Stimulated activated CD8-positive, alpha-beta memory T cell treated with anti-CD3 and anti-CD28 coated beads, Interleukin-4, amount 100 ng/mL, for 24 hours (primary cell): ENCODE results near the gene KCTD1.

ENCODE experiments used
- DNase-seq: peaks from one replicate; pipeline ENCODE4 v3.0.0-alpha.2; 2020; ENCODE audit warnings: low read depth

Gene KCTD1

DNA sequence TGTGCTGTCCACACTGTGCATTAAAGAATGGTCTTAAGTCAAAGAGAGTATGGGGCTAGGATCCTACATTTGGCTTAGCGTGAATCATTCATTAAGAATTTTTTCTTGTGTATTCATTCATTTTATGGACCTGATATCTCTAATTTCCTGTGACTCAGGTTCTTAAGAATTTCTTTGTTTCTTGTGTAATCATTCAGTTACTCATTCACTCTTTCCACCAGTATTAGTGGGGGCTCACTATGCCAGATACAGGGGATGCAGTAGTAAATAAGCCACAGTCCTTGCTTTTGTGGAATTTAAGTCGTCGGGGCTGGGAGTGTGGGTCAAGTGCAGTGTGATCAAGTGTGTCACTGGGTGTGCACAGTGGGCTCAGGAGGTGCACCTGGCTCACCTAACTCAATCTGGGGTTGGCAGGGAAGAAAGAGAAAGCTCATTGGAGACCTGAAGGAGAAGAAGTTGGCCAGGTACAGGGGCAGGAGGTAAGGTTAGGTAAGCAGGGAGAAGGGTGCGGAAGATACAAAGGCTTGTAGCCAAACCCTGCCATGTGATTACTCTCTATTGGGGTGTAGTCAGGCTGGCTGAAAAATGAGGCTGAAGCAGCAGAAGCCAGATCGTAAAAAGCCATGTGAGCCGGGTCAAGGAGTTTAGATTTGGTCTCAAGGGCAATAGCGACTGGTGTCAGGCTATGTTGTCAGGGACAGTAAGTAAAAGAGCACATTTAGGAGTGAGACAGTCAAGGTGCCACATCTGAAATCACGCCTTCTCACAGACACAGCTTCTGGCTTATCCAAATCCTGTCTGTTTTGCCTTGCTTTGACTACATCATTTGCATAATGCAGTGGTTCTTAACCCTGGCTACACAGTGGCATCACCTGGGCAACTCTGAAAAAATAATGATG, 67.2 kb downstream of the KCTD1 start:
- DNase-seq, result no peak

DNA sequence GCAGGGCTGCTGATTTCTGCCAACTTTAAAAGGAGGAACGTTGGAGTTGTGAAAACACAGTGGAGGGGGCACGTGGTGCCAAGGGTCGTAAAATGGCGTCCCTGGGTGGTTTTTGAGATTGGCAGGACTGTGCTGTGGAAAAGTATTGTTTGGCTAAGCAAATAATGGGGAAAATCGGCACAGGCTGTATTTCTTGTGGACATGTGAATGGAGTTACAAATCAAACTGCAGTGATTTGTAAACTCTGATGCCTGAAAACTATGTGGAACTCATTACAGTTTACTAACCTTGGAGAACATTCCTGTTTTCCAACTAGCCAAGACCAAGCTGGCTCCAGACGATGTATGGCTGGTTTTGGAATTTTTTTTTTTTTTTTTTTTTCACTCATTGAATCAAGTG, 68.7 kb downstream of the KCTD1 start:
- DNase-seq, result no peak

DNA sequence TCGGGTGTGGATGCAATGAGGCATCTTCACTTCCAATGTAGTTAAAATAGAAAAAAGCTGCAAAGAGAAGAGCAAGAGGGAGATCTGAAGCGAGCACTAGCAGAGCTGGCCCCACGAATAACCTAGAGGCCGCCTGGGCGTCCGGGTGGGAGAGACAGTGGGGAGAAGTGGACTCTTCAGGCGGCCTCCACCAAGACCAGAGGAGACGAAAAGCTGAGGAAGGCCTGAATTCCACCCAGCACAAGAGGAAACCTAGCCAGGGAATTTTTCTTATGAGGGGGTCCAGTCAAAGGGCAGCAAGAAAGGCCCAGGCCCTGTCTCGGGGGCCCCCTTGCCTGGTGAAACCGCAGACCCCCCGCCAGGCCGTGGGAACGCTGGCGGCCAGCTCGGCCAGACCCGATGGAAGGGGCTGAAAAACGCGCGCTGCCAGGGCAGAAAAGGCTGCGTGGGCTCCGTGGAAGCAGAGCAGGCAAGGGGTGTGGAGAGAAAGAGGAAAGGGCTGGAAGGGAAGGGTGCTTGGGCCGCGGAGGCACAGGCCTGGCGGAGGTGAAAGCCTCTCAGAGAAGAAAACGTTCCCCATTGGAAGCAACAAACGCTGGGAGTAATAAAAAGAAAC, 69.2 kb downstream of the KCTD1 start:
- DNase-seq, result no peak

DNA sequence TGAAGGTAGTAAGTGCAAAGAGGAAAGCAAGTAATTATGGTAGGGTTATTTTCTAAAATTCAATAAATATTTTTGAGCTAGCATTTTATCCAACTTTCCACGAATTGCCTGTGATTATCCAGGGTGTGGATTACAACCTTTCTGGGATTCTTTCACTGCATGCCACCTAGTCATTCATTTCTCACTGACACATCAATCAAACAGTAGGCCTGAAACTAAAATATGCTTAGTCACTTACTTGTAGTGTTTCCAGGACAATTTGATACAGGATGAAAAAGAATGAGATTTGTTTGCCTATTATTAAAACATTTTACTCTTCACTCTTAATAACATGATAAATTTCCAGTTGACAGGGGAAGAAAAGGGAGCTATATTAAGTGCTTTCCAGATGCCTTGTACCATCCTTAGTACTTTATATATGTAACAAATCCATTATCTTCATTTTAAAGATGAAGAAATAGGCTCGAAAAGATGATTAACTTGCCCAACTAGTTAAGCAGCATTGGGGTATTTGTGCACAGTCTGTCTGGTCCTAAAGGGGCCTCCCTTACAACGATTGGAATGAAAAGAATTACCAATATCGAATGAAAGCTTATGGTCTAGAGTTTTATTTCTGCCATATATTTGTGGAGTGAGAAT, 70.4 kb downstream of the KCTD1 start:
- no peak for DNase-seq

DNA sequence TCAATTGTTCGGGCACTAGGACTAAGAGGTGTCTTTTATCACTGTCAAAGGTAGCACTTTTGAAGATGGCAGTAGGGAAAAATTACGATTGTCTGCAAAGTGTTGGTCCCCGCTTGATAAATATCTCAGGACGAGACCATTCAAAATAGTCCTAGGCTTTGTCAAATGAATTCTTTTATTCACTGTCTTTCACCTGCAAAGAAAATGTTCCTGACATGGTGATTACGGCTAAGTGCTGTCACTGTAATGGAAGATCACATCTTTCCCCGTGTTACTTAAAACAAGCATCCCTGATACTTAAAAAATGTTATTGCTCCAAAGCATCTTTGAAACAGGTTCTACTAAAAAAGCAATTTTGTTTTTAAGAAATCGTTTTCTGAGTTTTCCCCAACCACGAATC, 71.7 kb downstream of the KCTD1 start:
- no peak for DNase-seq

DNA sequence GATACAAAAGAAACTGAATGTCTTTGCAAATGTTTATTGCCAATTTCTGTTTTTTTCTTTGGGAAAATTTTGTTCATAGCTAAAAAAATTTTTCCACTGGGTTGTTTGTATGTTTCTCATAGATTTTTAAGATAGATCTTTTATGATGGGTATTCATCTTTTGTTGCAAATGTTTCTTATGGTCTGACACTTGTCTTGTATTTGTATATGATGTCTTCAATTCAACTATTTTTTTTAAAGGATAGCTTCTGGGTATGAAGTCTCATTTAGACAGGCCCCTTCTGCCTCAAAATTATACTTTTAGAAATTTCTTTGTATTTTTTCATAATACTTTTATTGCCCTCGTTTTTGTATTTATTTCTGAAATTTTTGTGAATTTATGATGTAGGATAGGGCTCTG, 73.8 kb downstream of the KCTD1 start:
- DNase-seq, result no peak

DNA sequence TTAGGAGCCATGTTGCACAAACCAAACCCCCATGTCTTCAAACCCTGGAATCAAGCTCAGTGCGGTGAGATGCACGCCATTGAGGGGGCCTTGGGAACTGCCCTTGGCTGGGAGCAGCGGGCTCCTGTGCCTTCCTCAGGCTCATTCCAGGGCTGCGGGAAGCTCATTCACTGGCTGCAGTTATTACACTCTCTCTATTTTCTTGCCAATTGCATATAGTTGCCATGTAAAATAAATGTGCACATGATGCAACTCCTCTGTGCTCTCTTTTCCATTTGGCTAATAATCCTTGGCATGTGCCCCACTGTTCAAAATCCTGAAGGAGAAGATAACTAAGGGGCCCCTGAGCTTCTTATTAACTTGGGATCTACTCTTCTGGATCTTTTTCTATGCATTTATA, 74.7 kb downstream of the KCTD1 start:
- DNase-seq, result no peak

DNA sequence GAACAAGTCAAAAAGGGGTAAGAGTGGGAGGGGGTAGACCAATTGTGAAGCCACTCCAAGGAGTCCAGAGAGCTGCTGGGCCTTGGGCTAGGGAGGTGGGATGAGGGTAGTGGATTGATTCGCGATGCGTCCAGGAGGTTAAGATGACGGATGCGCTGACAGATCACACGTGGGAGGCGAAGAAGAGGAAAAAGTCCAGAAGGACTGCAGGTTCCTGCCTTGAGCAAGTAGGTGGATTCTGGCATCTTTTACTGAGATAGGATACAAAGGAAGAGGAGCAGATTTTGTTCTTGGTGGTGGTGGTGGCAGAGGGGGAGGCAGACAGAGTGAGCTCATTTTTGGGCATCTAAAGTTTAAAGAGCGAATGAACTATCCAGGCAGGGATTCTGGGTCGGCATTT, 76.5 kb downstream of the KCTD1 start:
- no peak for DNase-seq

DNA sequence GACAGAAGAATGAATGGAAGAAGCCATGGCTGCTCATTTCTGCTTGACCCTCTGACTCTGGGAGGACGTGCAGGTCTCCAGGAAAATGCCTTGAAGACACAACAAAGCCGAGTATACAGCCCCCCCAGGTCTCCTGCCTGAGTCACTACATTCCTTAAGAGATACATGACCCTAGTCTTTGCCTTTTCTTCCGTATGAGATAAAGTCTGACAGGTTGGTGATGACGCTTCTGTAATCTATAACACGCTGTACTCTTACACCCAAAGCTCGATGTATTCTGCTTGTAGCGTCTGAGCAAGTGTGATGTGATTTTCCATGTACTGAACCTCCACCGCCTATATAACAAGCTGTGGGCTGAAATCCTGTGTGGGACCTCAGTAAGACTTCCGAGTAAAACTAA, 77.3 kb downstream of the KCTD1 start:
- no peak for DNase-seq

DNA sequence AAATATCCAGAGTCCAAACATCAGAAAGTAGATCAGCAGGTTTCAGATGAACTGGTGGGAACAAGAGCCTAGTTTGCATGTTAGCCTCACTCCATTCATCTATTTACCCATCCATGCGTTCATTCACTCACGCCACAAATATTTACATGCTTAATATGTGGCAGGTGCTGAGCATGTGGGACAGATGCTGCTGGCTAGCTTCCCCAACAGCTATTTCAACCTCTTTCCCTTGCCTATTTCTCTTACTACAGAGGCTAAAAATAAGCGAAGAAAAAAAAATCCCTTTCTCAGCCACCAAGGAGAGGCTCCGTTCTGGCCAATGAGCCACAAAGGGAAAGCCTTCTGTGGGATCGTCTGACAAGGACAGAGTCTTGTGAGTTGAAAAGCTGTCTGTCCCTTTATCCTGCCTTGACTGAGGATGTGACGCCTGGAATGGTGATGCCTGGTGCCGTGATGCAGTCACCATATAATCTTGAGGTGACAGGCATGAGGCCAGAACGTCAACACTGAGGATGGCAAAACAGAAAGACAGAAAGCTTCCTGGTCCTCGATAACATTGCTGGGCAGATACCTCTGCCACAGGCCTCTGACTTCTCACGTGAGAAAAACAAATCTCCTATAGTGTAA, 78.2 kb downstream of the KCTD1 start:
- DNase-seq, result no peak

DNA sequence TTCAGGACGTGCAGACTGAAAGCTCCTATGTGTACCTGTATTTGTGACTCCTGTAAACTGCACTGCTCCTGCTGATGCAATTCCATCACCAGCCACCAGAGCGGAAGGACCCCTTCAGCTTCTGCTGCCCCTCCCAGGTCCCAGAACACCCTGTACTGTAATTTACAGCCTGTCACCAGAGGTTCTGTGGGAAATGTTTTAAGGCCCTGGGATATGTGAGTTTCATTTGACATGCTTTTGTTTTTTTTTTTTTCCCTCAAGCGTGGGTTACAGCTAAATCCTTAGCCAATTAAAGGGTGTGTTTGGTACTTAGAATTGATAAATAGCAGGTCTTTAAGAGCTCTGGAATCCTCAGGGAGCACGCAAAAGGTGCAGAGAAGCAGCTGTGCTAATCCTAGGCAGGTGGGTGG, 79.4 kb downstream of the KCTD1 start:
- no peak for DNase-seq

DNA sequence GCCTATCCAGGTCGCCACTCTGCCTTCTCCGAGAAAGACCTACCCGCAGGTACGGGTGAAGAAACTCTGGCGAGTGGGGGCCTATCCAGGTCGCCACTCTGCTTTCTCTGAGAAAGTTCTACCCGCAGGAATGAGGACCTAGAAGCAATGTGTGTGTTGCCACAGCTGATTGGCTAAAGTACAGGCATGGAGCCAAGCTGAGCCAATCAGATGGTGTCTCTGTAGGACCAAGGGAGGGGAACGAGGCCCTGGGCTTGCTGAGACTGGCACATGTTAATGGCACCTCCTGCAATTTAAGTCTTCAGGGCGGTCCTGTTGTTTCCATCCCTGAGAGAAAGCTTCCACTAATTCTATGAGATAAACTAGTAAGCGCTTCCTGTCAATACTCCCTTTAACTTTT, 82.3 kb downstream of the KCTD1 start:
- DNase-seq, result no peak

DNA sequence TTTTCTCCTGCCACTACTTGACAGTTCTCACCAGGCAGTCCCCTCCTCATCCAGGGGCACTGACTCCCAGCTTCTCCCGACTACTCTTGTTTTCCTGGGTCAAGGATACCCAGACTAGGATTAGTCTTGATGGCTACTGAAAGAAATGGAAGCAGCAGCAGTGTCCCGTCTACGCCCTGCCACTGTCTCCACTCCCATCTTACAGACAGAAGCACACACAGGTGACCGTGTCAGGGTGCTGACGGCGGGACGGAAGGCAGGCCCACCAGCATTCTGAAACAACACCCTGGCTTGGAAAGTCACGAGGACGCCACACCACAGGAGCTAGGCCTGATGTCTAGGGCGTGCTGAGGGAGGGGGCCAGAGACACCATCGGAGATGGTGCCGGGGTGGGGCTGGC, 82.9 kb downstream of the KCTD1 start:
- DNase-seq, result no peak

DNA sequence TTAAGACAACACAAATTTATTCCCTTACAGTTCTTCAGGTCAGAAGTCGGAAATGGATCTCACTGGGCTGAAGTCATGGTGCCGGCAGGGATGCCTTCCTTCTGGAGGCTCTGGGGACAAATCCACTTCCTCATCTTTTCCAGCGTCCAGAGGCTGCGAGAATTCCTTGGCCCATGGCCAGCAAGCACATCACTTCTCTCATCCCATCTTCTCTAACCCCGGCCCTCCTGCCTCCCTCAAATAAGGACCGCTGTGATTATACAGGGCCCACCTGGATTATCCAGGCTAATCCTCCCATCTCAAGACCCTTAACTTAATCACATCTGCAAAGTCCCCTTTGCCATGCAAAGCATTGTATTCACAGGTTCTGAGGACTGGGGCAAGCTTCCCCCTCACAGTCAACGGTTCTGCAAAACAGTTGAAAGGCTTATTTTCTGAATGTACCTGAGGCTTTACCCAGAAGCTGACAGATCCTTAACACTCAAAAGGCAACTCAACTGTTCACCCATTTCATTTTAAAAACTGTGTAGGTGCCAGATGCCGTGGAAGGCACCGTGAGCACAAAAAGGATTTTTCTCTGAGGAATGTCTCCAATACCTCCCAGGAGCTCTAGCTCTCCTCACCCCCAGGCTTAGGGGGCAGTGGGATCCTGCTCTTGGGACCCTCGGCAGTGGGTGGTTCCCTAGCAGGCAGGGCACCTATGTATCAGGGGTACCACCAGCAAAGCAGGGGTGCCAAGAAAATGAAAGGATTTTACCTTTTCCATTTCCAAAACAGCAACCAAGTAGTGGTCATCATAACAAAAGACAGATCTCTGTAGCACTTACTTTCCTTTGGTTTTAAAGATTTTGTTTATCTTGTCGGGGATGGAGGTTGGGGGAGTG, 84.0 kb downstream of the KCTD1 start:
- no peak for DNase-seq

DNA sequence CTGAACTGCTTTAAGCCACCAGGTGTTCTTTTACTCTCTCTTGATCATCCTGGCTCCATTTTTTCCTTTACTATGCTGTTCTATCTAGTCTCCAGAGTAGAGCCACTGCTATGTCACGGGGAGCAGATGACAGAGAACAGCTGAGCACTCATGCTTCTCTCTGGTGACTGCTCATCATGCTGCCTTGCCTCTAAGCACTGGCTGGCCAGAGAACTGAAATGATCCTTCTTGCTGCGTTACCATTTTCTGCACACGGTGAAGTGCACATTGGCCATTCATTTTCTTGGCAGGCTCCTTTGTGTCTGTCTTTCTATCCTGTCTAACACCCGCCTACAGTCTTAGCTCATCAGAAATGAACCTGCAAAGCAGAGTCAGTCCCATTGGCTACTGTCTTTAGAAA, 86.0 kb downstream of the KCTD1 start:
- no peak for DNase-seq

DNA sequence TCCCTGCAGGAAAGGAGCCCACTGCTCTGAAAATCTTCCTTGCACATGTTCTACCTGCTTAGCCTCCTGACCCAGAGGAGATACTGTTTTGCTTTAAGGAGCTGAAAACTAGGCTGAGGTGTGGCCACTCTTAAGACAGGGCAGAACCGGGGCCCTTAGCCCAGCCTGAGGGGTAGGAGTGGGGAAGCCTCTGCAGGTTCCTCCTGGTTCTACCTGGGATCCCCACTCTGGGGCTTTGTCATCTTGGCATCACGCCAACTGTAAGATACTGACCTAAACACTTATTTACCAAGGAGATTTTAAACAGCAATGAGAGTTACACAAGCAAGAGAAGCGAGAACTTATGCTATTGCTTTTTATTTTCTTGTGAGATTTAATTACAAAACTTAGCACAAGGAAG, 86.9 kb downstream of the KCTD1 start:
- DNase-seq, result no peak

DNA sequence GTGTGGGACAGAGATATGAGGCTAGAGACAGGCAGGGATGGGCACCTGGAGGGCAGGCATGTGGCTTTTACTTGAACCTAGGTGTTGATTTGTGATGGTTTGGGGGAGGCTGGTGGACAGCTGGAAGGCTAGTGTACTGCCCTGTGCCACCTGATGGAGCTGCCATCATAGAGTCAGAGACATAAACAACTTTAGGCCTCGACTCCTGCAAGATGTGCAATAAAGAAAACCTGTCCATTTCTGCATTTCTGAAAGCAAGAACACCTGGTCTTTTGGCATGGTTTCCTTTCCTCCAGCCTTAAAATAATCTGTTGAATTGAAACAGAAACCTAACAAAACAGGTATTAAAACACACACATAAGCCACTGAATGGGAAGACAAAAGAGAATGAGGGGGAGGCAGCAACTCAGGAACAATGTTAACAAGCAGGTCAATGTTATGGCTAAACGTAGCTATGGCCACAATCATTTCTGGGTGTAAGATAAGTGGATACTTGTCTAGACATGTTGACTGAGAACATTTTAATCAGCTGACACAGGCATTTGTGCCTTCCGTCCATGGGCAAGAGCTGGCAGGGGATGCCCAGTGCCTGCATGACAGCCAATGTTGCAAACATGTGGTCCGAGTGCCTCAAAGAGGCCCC, 87.8 kb downstream of the KCTD1 start:
- no peak for DNase-seq

DNA sequence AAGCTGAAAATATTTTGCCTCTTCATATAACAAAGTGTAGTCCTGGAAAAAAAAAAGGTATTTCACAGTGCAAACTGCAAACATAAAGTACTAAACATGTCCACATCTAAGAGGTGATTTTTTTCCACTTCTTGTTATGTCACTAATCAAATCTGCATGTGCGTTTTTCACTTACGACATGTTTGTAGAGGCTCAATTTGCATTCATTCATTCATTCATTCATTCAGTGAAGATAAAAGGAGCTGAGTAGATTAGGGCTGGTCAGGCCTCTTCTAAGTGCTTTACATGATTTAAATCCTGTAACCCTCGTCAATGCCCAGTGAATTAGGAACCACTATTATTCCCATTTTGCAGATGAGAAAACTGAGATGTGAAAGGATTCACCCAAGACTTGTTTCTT, 88.5 kb downstream of the KCTD1 start:
- no peak for DNase-seq

DNA sequence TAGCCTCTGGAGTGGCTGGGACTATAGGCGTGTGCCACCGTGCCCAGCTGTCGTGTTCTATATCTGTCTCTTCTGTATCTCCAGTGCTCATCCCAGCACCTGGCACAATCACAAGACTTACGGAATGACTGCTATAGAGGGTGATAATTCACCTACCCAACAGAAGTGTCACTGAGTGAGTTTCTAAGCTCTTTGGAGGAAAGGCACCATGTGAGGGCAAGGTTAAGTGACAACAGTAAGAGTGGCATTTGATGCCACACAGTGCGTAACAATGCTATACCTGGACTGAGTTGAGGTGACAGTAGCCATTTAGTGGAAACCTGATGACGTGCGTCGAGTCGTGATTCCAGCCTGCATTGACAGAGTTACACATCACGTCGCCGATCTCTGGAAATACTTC, 89.0 kb downstream of the KCTD1 start:
- no peak for DNase-seq

DNA sequence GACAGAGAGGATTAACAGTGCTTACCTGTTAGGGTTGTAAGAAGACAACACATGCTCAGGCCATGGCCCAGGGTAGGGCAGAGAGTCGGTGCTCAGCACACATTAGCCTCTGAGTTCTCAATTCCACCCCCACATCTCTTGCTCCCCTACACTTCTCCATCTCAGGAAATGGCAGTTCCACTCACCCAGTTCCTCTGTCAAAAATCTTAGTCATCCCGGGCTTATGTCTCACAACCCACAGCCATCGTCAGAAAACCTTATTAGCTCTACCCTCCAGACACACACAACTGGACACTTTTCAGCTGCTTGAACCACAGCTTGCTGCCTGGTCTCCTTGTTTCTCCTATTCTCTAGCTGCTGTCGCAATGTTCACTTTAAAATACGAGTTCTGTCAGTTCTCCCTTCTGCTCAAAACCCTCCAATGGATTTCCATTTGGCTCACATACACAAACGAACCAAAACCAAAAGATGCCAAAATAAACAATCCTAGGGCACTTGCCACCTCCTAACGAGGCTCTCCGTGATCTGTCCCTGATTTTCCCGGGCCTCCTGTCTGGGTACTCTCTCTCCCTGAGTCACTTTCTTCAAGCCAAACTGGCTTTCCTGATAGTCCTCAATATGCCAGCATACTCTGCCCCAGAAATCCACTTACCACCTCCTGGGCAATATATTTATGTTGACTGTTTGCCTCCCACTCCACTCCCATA, 89.7 kb downstream of the KCTD1 start:
- no peak for DNase-seq
